Measurements from ENCODE around the gene ATP7B. TPM values are rescaled to one million over a fixed set of nuclear protein-coding genes. Genes with fewer than 3 reads are reported as not detected.

The ATP7B gene
- total RNA-seq, 1 donor from 2014 or later, result 19.3 TPM

DNA sequence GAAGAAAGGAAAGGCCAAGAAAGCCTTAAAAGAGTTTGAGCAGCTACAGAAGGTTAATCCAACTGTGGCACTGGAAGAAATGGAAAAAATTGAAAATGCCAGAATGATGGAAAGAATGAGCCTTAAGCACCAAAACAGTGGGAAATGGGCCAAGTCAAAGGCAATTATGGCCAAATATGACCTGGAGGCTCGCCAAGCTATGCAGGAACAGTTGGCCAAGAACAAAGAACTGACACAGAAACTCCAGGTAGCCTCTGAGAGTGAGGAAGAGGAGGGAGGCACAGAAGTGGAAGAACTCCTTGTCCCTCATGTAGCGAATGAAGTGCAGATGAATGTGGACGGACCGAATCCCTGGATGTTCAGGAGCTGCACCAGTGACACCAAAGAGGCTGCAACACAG lies 18.3 kb upstream of the ATP7B start:
- H3K27ac Mint-ChIP-seq (ENCODE audit: unreplicated experiment), result peak overlapping the region; percentile 74
- peak overlapping the region; percentile 63 for H3K4me3 Mint-ChIP-seq (ENCODE audit: unreplicated experiment)
- no peak for DNase-seq (ENCODE audit: low spot score)
- peaks cover 54% of the 10 kb centered on the region for H3K36me3 Mint-ChIP-seq (ENCODE audit: low read depth, unreplicated experiment)
- peaks cover 13% of the 10 kb centered on the region for H3K4me1 Mint-ChIP-seq (ENCODE audit: unreplicated experiment)
- peaks cover 9% of the 10 kb centered on the region for H3K27me3 Mint-ChIP-seq (ENCODE audit: unreplicated experiment)
- TF ChIP-seq, protein P1, sequence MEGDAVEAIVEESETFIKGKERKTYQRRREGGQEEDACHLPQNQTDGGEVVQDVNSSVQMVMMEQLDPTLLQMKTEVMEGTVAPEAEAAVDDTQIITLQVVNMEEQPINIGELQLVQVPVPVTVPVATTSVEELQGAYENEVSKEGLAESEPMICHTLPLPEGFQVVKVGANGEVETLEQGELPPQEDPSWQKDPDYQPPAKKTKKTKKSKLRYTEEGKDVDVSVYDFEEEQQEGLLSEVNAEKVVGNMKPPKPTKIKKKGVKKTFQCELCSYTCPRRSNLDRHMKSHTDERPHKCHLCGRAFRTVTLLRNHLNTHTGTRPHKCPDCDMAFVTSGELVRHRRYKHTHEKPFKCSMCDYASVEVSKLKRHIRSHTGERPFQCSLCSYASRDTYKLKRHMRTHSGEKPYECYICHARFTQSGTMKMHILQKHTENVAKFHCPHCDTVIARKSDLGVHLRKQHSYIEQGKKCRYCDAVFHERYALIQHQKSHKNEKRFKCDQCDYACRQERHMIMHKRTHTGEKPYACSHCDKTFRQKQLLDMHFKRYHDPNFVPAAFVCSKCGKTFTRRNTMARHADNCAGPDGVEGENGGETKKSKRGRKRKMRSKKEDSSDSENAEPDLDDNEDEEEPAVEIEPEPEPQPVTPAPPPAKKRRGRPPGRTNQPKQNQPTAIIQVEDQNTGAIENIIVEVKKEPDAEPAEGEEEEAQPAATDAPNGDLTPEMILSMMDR (IDR thresholded peaks at IDR 0.05; ENCODE audit: unreplicated experiment), result no peak
- no peaks in the 10 kb centered on the region for H3K9me3 Mint-ChIP-seq (ENCODE audit: unreplicated experiment)

- H3K4me3 Mint-ChIP-seq (ENCODE audit: unreplicated experiment), result no peak overlapping the region
- H3K9me3 Mint-ChIP-seq (ENCODE audit: unreplicated experiment), result no peaks in the 10 kb centered on the region
- peaks cover 13% of the 10 kb centered on the region for H3K4me1 Mint-ChIP-seq (ENCODE audit: unreplicated experiment)
- TF ChIP-seq, protein P1 (IDR thresholded peaks at IDR 0.05; ENCODE audit: unreplicated experiment), result no peak
- no peak overlapping the region for H3K27ac Mint-ChIP-seq (ENCODE audit: unreplicated experiment)
- DNase-seq (ENCODE audit: low spot score), result no peak
- H3K36me3 Mint-ChIP-seq (ENCODE audit: low read depth, unreplicated experiment), result peaks cover 59% of the 10 kb centered on the region
- H3K27me3 Mint-ChIP-seq (ENCODE audit: unreplicated experiment), result peaks cover 9% of the 10 kb centered on the region
Observed at GRCh38 chr13:52027832-52028231, 16.6 kb upstream of the ATP7B start.

GRCh38 chr13:52026246-52026626 lies 15.0 kb upstream of the ATP7B start:
- Mint-ChIP-seq H3K9me3 (ENCODE audit: unreplicated experiment) (no peaks in the 10 kb centered on the region), H3K27ac (ENCODE audit: unreplicated experiment) (no peak overlapping the region)

DNA sequence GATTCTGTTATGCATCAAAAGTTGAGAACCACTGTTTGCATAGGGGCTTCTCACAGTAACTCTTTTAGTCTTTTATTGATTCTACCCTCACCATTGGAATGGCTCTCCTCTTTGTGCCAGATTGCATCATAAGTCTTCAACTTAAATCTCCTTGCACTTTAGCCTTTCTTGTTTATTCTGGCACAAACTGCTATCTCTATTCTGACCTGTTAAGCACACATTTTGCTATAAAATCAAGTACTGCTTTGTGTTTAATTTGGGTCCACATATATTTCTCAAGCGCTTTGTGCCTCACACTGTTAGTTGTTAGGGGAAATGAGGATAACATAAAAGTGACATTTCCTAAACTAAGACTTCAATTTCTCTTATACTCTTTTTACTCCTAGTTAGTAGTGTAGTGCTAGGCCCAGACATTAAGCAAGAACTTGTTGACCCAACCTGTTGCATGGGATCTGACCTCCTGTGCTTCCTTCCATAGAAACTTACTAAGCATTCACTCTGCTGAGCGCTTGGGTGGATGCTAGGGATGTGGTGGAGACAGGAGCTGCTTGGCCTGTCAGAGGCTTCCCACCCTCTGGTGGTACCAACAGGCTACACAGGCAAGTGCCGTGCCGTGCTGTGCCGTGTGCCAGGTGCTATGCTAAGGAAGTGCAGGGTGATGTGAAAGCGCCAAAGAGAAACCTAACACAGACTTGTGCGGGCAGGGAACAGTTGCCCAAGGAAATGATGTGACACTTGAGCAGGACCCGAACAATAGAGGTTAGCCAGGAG lies 14.4 kb upstream of the ATP7B start:
- H3K4me1 Mint-ChIP-seq (ENCODE audit: unreplicated experiment), result peaks cover 13% of the 10 kb centered on the region
- no peak for DNase-seq (ENCODE audit: low spot score)
- H3K36me3 Mint-ChIP-seq (ENCODE audit: low read depth, unreplicated experiment), result peaks cover 58% of the 10 kb centered on the region
- no peaks in the 10 kb centered on the region for H3K9me3 Mint-ChIP-seq (ENCODE audit: unreplicated experiment)
- TF ChIP-seq, protein P1 (IDR thresholded peaks at IDR 0.05; ENCODE audit: unreplicated experiment), result no peak
- peak overlapping the region; percentile 44 for H3K4me3 Mint-ChIP-seq (ENCODE audit: unreplicated experiment)
- H3K27me3 Mint-ChIP-seq (ENCODE audit: unreplicated experiment), result peaks cover 10% of the 10 kb centered on the region
- H3K27ac Mint-ChIP-seq (ENCODE audit: unreplicated experiment), result no peak overlapping the region

More at GRCh38 chr13:52026246-52026626, 15.0 kb upstream of the ATP7B start:
- Mint-ChIP-seq H3K36me3 (ENCODE audit: low read depth, unreplicated experiment) (peaks cover 59% of the 10 kb centered on the region), H3K4me1 (ENCODE audit: unreplicated experiment) (peaks cover 13% of the 10 kb centered on the region), H3K4me3 (ENCODE audit: unreplicated experiment) (peak overlapping the region; percentile 44), H3K27me3 (ENCODE audit: unreplicated experiment) (peaks cover 9% of the 10 kb centered on the region)
- TF ChIP-seq, protein P1 (IDR thresholded peaks at IDR 0.05; ENCODE audit: unreplicated experiment), result no peak
- no peak for DNase-seq (ENCODE audit: low spot score)

- H3K36me3 Mint-ChIP-seq (ENCODE audit: low read depth, unreplicated experiment), result peaks cover 51% of the 10 kb centered on the region
- H3K27me3 Mint-ChIP-seq (ENCODE audit: unreplicated experiment), result peaks cover 11% of the 10 kb centered on the region
- no peak for DNase-seq (ENCODE audit: low spot score)
- peaks cover 13% of the 10 kb centered on the region for H3K4me1 Mint-ChIP-seq (ENCODE audit: unreplicated experiment)
- H3K27ac Mint-ChIP-seq (ENCODE audit: unreplicated experiment), result no peak within 1 kb of the TSS
- H3K4me3 Mint-ChIP-seq (ENCODE audit: unreplicated experiment), result peak within 1 kb of the TSS; percentile 44
- no peaks in the 10 kb centered on the region for H3K9me3 Mint-ChIP-seq (ENCODE audit: unreplicated experiment)
- TF ChIP-seq, protein P1 (IDR thresholded peaks at IDR 0.05; ENCODE audit: unreplicated experiment), result no peak
Observed at GRCh38 chr13:52024481-52024880, 13.2 kb upstream of the ATP7B start, which contains the start of gene UTP14C. UTP14C (plus strand) TSS chr13:52024691; CDS start chr13:52028805, 4,114 bp downstream.

All from endothelial cell (in vitro differentiated cells).